IMR-90 (cell line): ENCODE measurements around the gene FBLN1. TPM values are rescaled to one million over a fixed set of nuclear protein-coding genes. Genes with fewer than 3 reads are reported as not detected.
"Not testable (repeated sequence)": the region's sequence is repeated elsewhere in the genome, so short reads cannot be mapped to it uniquely, and the experiment has no call there.

ENCODE experiments used
- ATAC-seq: fragments of 200-7000 bp; cut with Tn5 transposase; 2 replicates; pipeline ENCODE4 v1.9.1; 2020; ENCODE audit warnings: low read depth, mild to moderate bottlenecking, moderate library complexity
- BruUV-seq: library from RNA; stranded (reverse); fragments of 400-500 nt; replicated peaks from 2 replicates; lab custom pipeline; 2021; lab: Mats Ljungman, UMichigan
- CTCF ChIA-PET: fragments of 300-600 bp; formaldehyde crosslinking; extraction: SDS; loops from one replicate; lab custom pipeline; 2021; ENCODE audit warnings: antibody characterized with exemption; lab: Yijun Ruan, JAX
- POLR2A ChIA-PET: fragments of 300-600 bp; sonication (Branson Sonifier 250); formaldehyde crosslinking; loops from one replicate; lab custom pipeline; 2022; ENCODE audit warnings: antibody characterized with exemption; ENCODE audit not compliant: unreplicated experiment; lab: Charles Lee
- DNase-seq: peaks from one replicate; pipeline ENCODE4 v3.0.0; 2013
- H2AFZ ChIP-seq: replicated peaks from 2 replicates; pipeline ENCODE3; 2013; ENCODE audit warnings: low read length, mild to moderate bottlenecking; ENCODE audit not compliant: poor library complexity
- H2AK5ac ChIP-seq: 2 replicates; pipeline ENCODE4 v1.6.1; 2013; ENCODE audit warnings: low read depth, low read length, inconsistent platforms
- H2AK9ac ChIP-seq: replicated peaks from 2 replicates; pipeline ENCODE3; 2013; ENCODE audit warnings: mild to moderate bottlenecking, low read depth, low read length, moderate library complexity; ENCODE audit not compliant: poor library complexity
- H2BK120ac ChIP-seq: 2 replicates; pipeline ENCODE4 v1.6.1; 2013; ENCODE audit warnings: low read depth, low read length, inconsistent platforms
- H2BK15ac ChIP-seq: 3 replicates; pipeline ENCODE4 v1.6.1; 2013; ENCODE audit warnings: low read depth, low read length, inconsistent platforms
- H2BK20ac ChIP-seq: 2 replicates; pipeline ENCODE4 v1.6.1; 2013; ENCODE audit warnings: low read depth, mild to moderate bottlenecking, inconsistent platforms, low read length, moderate library complexity
- H2BK5ac ChIP-seq: 2 replicates; pipeline ENCODE4 v1.6.1; 2013; ENCODE audit warnings: mild to moderate bottlenecking, low read depth, low read length, inconsistent platforms; ENCODE audit not compliant: poor library complexity, severe bottlenecking
- H3K14ac ChIP-seq: replicated peaks from 2 replicates; pipeline ENCODE4 v1.6.1; 2013; ENCODE audit warnings: low read depth, low read length, inconsistent platforms
- H3K18ac ChIP-seq: 2 replicates; pipeline ENCODE4 v1.6.1; 2013; ENCODE audit warnings: low read depth, low read length, control low read depth
- H3K23ac ChIP-seq: 2 replicates; pipeline ENCODE4 v1.6.1; 2013; ENCODE audit warnings: low read depth, low read length, inconsistent platforms
- H3K27ac ChIP-seq: 2 replicates; pipeline ENCODE4 v1.5.1; 2013; ENCODE audit warnings: mild to moderate bottlenecking, control low read depth, low read length; ENCODE audit not compliant: insufficient read depth
- H3K27me3 ChIP-seq: 2 replicates; pipeline ENCODE4 v1.6.1; 2013; ENCODE audit warnings: low read length; ENCODE audit not compliant: control insufficient read depth, insufficient read depth
- H3K36me3 ChIP-seq: 2 replicates; pipeline ENCODE4 v1.6.1; 2013; ENCODE audit warnings: low read length, mixed read lengths; ENCODE audit not compliant: control insufficient read depth, insufficient read depth
- H3K4ac ChIP-seq: 2 replicates; pipeline ENCODE4 v1.6.1; 2013; ENCODE audit warnings: low read depth, low read length, inconsistent platforms
- H3K4me1 ChIP-seq: 2 replicates; pipeline ENCODE4 v1.6.1; 2013; ENCODE audit warnings: low read length, mixed read lengths; ENCODE audit not compliant: control insufficient read depth, insufficient read depth
- H3K4me2 ChIP-seq: 2 replicates; pipeline ENCODE4 v1.6.1; 2013; ENCODE audit warnings: low read depth, mild to moderate bottlenecking, control low read depth, low read length, moderate library complexity
- H3K4me3 ChIP-seq: 2 replicates; pipeline ENCODE4 v1.5.1; 2013; ENCODE audit warnings: low read depth, mild to moderate bottlenecking, control low read depth, low read length, moderate library complexity; ENCODE audit not compliant: insufficient read depth
- H3K56ac ChIP-seq: 2 replicates; pipeline ENCODE4 v1.6.1; 2013; ENCODE audit warnings: low read length, inconsistent platforms; ENCODE audit not compliant: insufficient read depth; ENCODE audit errors: extremely low read depth
- H3K79me1 ChIP-seq, 2 experiments: 2 replicates each; pipeline ENCODE4 v1.6.1; 2013; ENCODE audit warnings: low read length in 2 of 2, inconsistent platforms in 1 of 2, low read depth in 1 of 2
- H3K9ac ChIP-seq: 2 replicates; pipeline ENCODE4 v1.6.1; 2013; ENCODE audit warnings: low read depth, low read length, control low read depth
- H3K9me1 ChIP-seq: 2 replicates; pipeline ENCODE4 v1.6.1; 2013; ENCODE audit warnings: low read length, inconsistent platforms; ENCODE audit not compliant: insufficient read depth
- H3K9me3 ChIP-seq: 2 replicates; pipeline ENCODE4 v1.6.1; 2013; ENCODE audit warnings: low read length; ENCODE audit not compliant: control insufficient read depth, insufficient read depth
- H4K20me1 ChIP-seq: 2 replicates; pipeline ENCODE4 v1.6.1; 2013; ENCODE audit warnings: low read length, inconsistent platforms; ENCODE audit not compliant: insufficient read depth
- H4K5ac ChIP-seq: 2 replicates; pipeline ENCODE4 v1.6.1; 2013; ENCODE audit warnings: mild to moderate bottlenecking, low read depth, low read length, control low read depth
- H4K8ac ChIP-seq, 2 experiments: 2 replicates each; pipeline ENCODE4 v1.6.1; 2013; ENCODE audit warnings: low read depth in 2 of 2, low read length in 2 of 2, control low read depth in 1 of 2, inconsistent platforms in 1 of 2
- H4K91ac ChIP-seq: 2 replicates; pipeline ENCODE4 v1.6.1; 2013; ENCODE audit warnings: low read depth, low read length, inconsistent platforms; ENCODE audit not compliant: insufficient read depth
- WGBS, 2 experiments: methylation state at CpG; one replicate each; pipeline versions ENCODE4 v1.1.5 to v1.1.7; 2013; ENCODE audit warnings: missing lambda C conversion rate in 2 of 2; ENCODE audit not compliant: insufficient read length in 1 of 2; ENCODE audit errors: extremely low coverage in 2 of 2; 5-methylcytosine and 5-hydroxymethylcytosine counted together
- dilution Hi-C: fragments of 300-500 bp; cut with HindIII; formaldehyde crosslinking; loops from one replicate; pipeline ENCODE4 v1.14.3; 2018; ENCODE audit warnings: low sequenced_read_pairs; ENCODE audit not compliant: unreplicated experiment
- in situ Hi-C: fragments of 300-500 bp; cut with MboI; formaldehyde crosslinking; loops from 3 replicates; pipeline ENCODE4 v1.14.3; 2019; ENCODE audit warnings: low sequenced_read_pairs, inconsistent platforms, mixed read lengths
- intact Hi-C: fragments of 100-400 bp; cut with micrococcal nuclease; formaldehyde crosslinking; loops from 2 replicates; pipeline ENCODE4 v1.10.0; 2022
- polyA plus RNA-seq, 3 experiments: library from polyadenylated mRNA; depleted of rRNA; stranded (reverse); fragments of >200 nt; gene quantifications; 2 replicates each; pipeline ENCODE4 v1.2.3, GENCODE V29; 2012; ENCODE audit warnings: low replicate concordance in 1 of 3
- total RNA-seq: library from RNA; depleted of rRNA; stranded (reverse); fragments of >200 nt; gene quantifications from 2 replicates; pipeline ENCODE4 v1.2.3, GENCODE V29; 2012
- TF ChIP-seq, protein P1 (sequence below): fragments of 150-350 bp; IDR thresholded peaks from 2 replicates; pipeline ENCODE4 v1.6.1; 2017; ENCODE audit warnings: mild to moderate bottlenecking, antibody characterized with exemption, low read length, low read depth

Gene FBLN1
- total and polyA plus RNA-seq, 2 of the 4 experiments (the other 2 are of a cell fraction) = 11.3 to 87.9 TPM

DNA sequence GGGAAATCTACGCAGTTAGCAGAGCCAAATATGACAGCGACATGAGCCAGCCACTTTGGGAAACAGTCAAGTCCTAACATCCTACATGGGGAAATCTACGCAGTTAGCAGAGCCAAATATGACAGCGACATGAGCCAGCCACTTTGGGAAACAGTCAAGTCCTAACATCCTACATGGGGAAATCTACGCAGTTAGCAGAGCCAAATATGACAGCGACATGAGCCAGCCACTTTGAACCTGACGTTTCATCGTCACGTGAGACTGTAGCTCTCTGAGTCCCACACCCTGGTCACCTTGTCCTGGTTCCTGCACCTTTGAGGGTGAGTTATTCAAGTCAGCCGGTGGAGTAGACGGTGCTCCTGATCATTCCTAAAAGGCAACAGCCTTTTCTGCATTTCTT is 105.4 kb downstream of the FBLN1 start:
- WGBS, 2 experiments = 18% methylated on average over 4 of the region's 11 CpGs; no CpG with 5 or more reads in 1 of the 2 experiments
- H4K91ac ChIP-seq, H3K9me3 ChIP-seq, H2AK5ac ChIP-seq, H2BK15ac ChIP-seq, H3K4ac ChIP-seq, ATAC-seq, H4K20me1 ChIP-seq, H3K4me3 ChIP-seq, H2BK20ac ChIP-seq, H2AK9ac ChIP-seq, H3K27me3 ChIP-seq, H2BK5ac ChIP-seq, dilution Hi-C loops, H3K79me1 ChIP-seq, H3K18ac ChIP-seq, H3K36me3 ChIP-seq, POLR2A ChIA-PET, intact Hi-C loops, BruUV-seq, in situ Hi-C loops, H3K4me2 ChIP-seq, H4K5ac ChIP-seq, H3K27ac ChIP-seq, H3K56ac ChIP-seq, H2BK120ac ChIP-seq, H4K8ac ChIP-seq, H3K9ac ChIP-seq, CTCF ChIA-PET, H3K23ac ChIP-seq, H3K4me1 ChIP-seq: not testable (repeated sequence)
- peak; percentile 55 for DNase-seq
- Histone ChIP-seq H3K14ac (peak overlapping the region; percentile 33), H3K9me1 (peaks cover 12% of the 10 kb centered on the region; the same call in 1 of the 2 replicates), H2AFZ (peak overlapping the region; percentile 1)
- TF ChIP-seq, protein P1, sequence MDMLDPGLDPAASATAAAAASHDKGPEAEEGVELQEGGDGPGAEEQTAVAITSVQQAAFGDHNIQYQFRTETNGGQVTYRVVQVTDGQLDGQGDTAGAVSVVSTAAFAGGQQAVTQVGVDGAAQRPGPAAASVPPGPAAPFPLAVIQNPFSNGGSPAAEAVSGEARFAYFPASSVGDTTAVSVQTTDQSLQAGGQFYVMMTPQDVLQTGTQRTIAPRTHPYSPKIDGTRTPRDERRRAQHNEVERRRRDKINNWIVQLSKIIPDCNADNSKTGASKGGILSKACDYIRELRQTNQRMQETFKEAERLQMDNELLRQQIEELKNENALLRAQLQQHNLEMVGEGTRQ = peak; percentile 47
